GM12891 (cell line): ENCODE measurements around the gene PDE3A.

Experiments
- PAX5 ChIP-seq: IDR thresholded peaks from 2 replicates; pipeline ENCODE4 v1.6.1; 2011; ENCODE audit warnings: low read length, moderate library complexity, mild to moderate bottlenecking; ENCODE audit not compliant: insufficient read depth, severe bottlenecking
- POLR2A ChIP-seq: IDR thresholded peaks from 2 replicates; pipeline ENCODE4 v1.6.1; 2011; ENCODE audit warnings: low read depth, low read length, control low read depth
- POLR2AphosphoS5 ChIP-seq: IDR thresholded peaks from 2 replicates; pipeline ENCODE4 v1.6.1; 2011; ENCODE audit warnings: low read depth, low read length, control low read depth
- TAF1 ChIP-seq: IDR thresholded peaks from 2 replicates; pipeline ENCODE4 v1.6.1; 2011; ENCODE audit warnings: low read depth, low read length, control low read depth

GRCh38 chr12:20426191-20426590, 57.9 kb downstream of the PDE3A start:
- TF ChIP-seq TAF1 (no peak), POLR2A (no peak), POLR2AphosphoS5 (no peak), PAX5 (no peak)
